Urothelium cell line (cell line): ENCODE data around the gene RMDN2.
"Not testable (repeated sequence)": the region's sequence is repeated elsewhere in the genome, so short reads cannot be mapped to it uniquely, and the experiment has no call there.

ENCODE experiments used
- DNase-seq: peaks from one replicate; pipeline ENCODE4 v3.0.0; 2011; ENCODE audit warnings: low spot score, mixed read lengths
- FAIRE-seq: peaks from 2 replicates; lab custom pipeline; 2011; peaks lifted over from hg19 to GRCh38; lab: Jason Lieb, UNC

Gene RMDN2

GRCh38 chr2:37926635-37927034 is 1.5 kb downstream of the RMDN2 start:
- DNase-seq (no peak), FAIRE-seq (no peak)

- DNase-seq = no peak
- FAIRE-seq = no peak
Observed at GRCh38 chr2:37928377-37928776, 3.3 kb downstream of the RMDN2 start.

DNA sequence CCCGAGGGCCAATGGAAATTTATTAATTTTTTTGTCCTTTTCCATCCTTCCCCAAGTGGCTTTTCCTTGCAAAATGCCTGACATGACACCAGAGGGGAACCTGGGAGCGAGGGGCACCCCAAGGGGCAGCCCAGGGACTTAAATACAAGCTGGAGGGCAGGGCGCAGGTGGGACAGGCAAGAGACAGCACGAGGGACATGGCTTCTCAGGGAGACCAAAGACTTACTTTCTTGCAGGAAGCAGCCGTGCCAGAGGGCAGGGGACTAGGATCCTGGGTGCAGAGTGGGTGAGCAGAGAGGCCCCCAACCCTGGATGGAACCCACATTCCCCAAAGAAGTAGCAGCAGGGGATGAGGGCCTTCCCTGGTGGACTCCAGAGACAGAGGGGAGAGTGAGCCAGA is 5.3 kb downstream of the RMDN2 start:
- not testable (repeated sequence) for FAIRE-seq, DNase-seq

DNA sequence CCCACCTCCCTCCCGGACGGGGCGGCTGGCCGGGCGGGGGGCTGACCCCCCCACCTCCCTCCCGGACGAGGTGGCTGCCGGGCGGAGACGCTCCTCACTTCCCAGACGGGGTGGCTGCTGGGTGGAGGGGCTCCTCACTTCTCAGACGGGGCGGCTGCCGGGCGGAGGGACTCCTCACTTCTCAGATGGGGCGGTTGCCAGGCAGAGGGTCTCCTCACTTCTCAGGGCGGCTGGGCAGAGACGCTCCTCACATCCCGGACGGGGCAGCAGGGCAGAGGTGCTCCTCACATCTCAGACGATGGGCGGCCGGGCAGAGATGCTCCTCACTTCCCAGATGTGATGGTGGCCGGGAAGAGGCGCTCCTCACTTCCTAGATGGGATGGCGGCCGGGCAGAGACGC is 7.8 kb downstream of the RMDN2 start:
- DNase-seq, FAIRE-seq: not testable (repeated sequence)

GRCh38 chr2:37934591-37935513 is 9.8 kb downstream of the RMDN2 start:
- DNase-seq (no peak), FAIRE-seq (no peak)

GRCh38 chr2:37937568-37937967 is 12.5 kb downstream of the RMDN2 start:
- not testable (repeated sequence) for FAIRE-seq, DNase-seq

- DNase-seq, FAIRE-seq: not testable (repeated sequence)
Observed at GRCh38 chr2:37941267-37941666, 16.2 kb downstream of the RMDN2 start.

DNA sequence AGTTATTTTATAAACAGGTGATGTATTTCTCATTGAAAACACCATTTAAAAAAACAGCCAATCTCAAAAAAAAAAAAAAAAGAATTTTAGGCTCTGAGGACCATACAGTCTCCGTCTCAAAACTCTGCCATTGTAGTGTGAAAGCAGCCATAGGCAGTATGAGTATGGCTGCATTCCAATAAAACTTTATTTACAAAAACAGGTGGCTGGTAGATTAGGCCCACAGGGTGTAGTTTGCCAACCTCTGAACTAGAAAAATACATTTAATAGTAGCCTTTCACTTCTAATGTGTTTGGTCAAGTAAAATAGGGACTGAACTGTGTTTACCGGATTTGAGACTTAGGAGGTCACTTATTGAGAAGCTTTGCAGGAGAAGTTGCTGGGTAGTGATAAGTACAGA is 19.2 kb downstream of the RMDN2 start:
- FAIRE-seq (no peak), DNase-seq (no peak)

DNA sequence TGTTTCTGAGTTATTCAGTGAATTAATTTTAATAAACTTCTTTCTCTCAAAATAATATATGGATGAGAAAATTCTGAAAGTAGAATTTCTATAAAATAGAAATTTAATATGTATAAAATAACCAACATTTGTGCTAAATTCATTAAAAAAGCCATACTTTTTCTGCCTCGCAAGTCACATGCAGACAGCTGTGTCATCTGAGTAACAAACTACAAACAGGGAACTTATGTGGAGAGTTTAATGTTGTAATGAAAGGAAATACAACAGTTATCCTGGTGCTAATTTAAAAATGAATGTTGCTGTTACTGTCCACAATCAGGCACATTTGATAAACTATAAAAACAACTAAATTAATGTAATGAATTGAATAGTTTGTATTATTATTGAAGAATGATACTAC is 22.2 kb downstream of the RMDN2 start:
- no peak for FAIRE-seq

GRCh38 chr2:37962018-37962739 is 37.1 kb downstream of the RMDN2 start:
- DNase-seq, FAIRE-seq: not testable (repeated sequence)

More for the DNA sequence above, 22.2 kb downstream of the RMDN2 start:
- no peak for DNase-seq

- not testable (repeated sequence) for DNase-seq, FAIRE-seq
Observed at GRCh38 chr2:37962740-37963121, 37.6 kb downstream of the RMDN2 start.

DNA sequence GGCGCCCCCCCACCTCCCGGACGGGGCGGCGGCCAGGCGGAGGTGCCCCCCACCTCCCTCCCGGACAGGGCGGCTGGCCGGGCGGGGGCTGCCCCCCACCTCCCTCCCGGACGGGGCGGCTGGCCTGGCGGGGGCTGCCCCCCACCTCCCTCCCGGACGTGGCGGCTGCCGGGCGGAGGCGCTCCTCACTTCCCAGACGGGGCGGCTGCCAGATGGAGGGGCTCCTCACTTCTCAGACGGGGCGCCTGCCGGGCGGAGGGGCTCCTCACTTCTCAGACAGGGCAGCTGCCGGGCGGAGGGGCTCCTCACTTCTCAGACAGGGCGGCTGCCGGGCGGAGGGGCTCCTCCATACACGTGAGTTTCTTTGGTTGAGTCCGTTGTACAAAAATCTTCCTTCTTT is 38.8 kb downstream of the RMDN2 start:
- not testable (repeated sequence) for DNase-seq, FAIRE-seq

DNA sequence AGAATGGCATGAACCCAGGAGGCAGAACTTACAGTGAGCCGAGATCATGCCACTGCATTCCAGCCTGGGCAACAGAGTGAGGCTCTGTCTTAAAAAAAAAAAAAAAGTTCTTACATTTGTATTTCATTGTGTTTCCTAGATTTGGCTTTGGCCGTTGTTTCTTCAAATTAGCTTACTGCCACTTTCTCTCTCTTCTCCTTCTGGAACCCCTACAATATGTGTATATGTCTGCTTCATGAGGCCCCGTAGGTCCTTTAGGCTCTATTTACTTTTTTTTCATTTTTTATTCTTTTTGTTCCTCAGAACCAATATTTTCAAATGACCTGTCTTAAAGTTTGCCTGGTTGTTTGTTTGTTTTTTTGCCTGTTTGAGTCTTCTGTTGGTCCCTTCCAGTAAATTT is 41.2 kb downstream of the RMDN2 start:
- DNase-seq (no peak), FAIRE-seq (no peak)

DNA sequence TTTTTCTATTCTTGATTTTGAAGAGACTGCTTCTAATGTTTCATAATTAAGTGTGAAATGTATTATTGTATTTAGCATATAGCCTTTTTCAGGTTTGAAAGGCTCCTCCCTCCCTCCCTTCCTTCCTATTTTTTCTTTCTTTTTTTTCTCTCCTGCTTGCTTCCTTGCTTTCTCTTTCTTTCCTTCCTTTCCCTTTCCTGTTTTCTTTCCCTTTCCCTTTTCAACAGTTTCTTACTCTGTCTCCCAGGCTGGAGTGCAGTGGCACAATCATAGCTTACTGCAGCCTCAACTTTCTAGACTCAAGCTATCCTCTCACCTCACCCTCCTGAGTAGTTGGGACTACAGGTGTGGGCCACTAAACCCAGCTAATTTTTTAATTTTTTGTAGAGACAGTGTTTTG is 44.6 kb downstream of the RMDN2 start:
- no peak for DNase-seq
- FAIRE-seq = no peak

DNA sequence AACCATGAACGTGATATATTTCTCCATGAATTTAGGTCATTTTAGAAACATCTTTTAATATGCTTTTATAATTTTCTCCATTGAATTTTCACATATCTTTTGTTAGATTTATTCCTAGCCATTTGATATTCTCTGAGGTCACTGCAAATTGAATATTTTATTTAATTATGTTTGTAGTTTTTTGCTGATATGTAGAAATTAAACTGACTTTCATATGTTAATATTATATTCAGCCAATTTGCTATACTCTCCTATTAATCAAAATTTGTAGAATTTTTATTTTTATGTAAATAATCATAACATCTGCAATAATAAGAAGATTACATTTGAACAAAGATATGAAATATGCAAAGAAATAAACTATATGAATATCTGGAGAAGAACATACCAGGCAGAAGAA is 46.9 kb downstream of the RMDN2 start:
- no peak for FAIRE-seq
- DNase-seq = no peak

- FAIRE-seq = no peak
- DNase-seq = no peak
Observed at GRCh38 chr2:37973615-37974353, 48.7 kb downstream of the RMDN2 start.

- no peak for FAIRE-seq
- DNase-seq = no peak
Observed at GRCh38 chr2:37975808-37976207, 50.7 kb downstream of the RMDN2 start.

- DNase-seq = no peak
- no peak for FAIRE-seq
Observed at GRCh38 chr2:37976411-37976810, 51.3 kb downstream of the RMDN2 start.

DNA sequence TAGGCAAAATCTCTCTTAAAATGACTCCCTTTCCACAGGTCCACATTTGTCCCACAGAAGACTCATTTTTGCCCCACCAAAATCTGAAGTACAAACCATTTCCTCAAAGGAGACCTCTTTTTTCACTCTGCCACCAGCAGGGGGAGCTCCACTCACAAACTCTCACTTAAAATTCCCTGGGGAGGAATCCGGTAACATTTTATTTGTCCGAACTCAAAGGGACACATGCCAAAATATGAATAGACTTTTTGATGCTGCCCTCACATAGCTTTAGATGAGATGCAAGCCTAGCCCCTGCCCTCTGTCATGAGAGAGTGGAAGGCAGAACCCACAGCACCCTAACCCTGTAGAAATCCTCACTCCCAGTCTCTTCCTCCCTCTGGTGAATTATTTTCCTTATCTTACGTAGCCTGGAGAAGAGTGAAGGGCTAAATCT is 57.1 kb downstream of the RMDN2 start:
- DNase-seq (peak; percentile 56), FAIRE-seq (no peak)

DNA sequence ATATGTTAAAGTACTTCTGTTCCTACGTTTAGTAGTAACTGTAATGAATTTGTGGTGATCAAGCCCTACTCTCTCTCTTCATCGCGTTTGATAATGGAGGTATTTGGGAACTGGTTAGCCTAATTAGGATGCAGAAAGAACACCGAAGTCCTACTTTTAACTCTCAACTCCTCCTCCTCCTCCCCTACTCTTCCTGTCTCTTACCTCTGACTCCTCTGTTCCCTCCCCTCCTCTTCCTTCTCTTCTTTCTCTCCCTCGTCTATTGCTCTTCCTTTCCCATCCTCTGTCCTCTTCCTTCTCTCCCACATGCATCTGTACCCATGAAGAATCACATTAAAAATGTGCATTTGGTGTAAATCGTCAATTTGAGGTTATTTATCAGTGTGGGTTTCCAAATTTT is 57.8 kb downstream of the RMDN2 start:
- DNase-seq (no peak), FAIRE-seq (no peak)

DNA sequence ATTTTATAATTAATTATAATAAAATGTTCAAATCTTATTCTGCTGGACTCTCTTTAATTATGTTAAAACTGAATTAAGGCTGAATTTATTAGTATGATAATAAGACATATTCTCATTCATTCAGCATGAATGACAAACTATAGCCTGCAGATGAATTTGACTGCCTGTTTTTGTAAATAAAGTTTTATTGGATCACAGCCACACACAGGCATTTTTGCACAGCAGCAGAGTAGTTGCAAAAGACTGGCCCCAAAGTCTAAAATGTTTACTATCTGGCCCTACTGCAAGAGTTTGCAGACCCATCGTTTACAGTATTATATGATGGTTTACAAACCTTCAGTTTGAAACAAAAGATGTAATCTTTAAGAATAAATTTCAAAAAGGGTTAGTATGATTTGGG is 58.6 kb downstream of the RMDN2 start:
- no peak for FAIRE-seq
- DNase-seq = no peak
